HEK293 (cell line): ENCODE results near the gene PERM1.

Source experiments
- EGR2 ChIP-seq: fragments of 450-650 bp; formaldehyde crosslinking; IDR thresholded peaks from 2 replicates; pipeline ENCODE4 v1.5.1; 2016; ENCODE audit warnings: low read depth, missing biosample characterization, missing genetic modification characterization
- GLI2 ChIP-seq: fragments of 450-650 bp; formaldehyde crosslinking; IDR thresholded peaks from 2 replicates; pipeline ENCODE4; 2017; ENCODE audit warnings: missing biosample characterization, missing genetic modification characterization, low read depth, borderline replicate concordance
- GLIS1 ChIP-seq: fragments of 450-650 bp; formaldehyde crosslinking; IDR thresholded peaks from 2 replicates; pipeline ENCODE4 v1.5.1; 2016; ENCODE audit warnings: missing biosample characterization, missing genetic modification characterization
- HOXD13 ChIP-seq: sonication (generic); formaldehyde crosslinking; IDR thresholded peaks from 2 replicates; pipeline ENCODE4 v1.8.0; 2022; ENCODE audit warnings: missing genetic modification reagents, borderline replicate concordance
- MEIS1 ChIP-seq: sonication (generic); formaldehyde crosslinking; IDR thresholded peaks from 2 replicates; pipeline ENCODE4 v1.8.1; 2022; ENCODE audit warnings: missing genetic modification reagents, mild to moderate bottlenecking, borderline replicate concordance
- SP3 ChIP-seq: fragments of 450-650 bp; formaldehyde crosslinking; IDR thresholded peaks from 2 replicates; pipeline ENCODE4 v1.5.1; 2016; ENCODE audit warnings: missing biosample characterization, missing genetic modification characterization
- ZBTB8A ChIP-seq: fragments of 450-650 bp; formaldehyde crosslinking; IDR thresholded peaks from 2 replicates; pipeline ENCODE4 v1.5.1; 2016; ENCODE audit warnings: missing biosample characterization, missing genetic modification characterization
- ZNF133 ChIP-seq: fragments of 450-650 bp; formaldehyde crosslinking; IDR thresholded peaks from 2 replicates; pipeline ENCODE4 v1.5.1; 2016; ENCODE audit warnings: missing biosample characterization, missing genetic modification characterization
- ZNF138 ChIP-seq: fragments of 450-650 bp; formaldehyde crosslinking; IDR thresholded peaks from 2 replicates; pipeline ENCODE4 v1.5.1; 2016; ENCODE audit warnings: missing biosample characterization, missing genetic modification characterization, borderline replicate concordance
- ZNF19 ChIP-seq: fragments of 450-650 bp; formaldehyde crosslinking; IDR thresholded peaks from 2 replicates; pipeline ENCODE4; 2016; ENCODE audit warnings: missing biosample characterization, missing genetic modification characterization, low read depth
- ZNF221 ChIP-seq: fragments of 450-650 bp; formaldehyde crosslinking; IDR thresholded peaks from 2 replicates; pipeline ENCODE4 v1.5.1; 2017; ENCODE audit warnings: missing biosample characterization, missing genetic modification characterization, borderline replicate concordance
- ZNF350 ChIP-seq: fragments of 450-650 bp; formaldehyde crosslinking; IDR thresholded peaks from 2 replicates; pipeline ENCODE4 v1.5.0; 2017; ENCODE audit warnings: missing biosample characterization, mild to moderate bottlenecking, missing genetic modification characterization
- ZNF404 ChIP-seq: fragments of 450-650 bp; formaldehyde crosslinking; IDR thresholded peaks from 2 replicates; pipeline ENCODE4 v1.5.1; 2017; ENCODE audit warnings: missing biosample characterization, missing genetic modification characterization
- ZNF423 ChIP-seq: fragments of 450-650 bp; formaldehyde crosslinking; IDR thresholded peaks from 2 replicates; pipeline ENCODE4 v1.5.1; 2016; ENCODE audit warnings: missing biosample characterization, missing genetic modification characterization
- ZNF48 ChIP-seq: fragments of 450-650 bp; formaldehyde crosslinking; IDR thresholded peaks from 2 replicates; pipeline ENCODE4 v1.5.1; 2016; ENCODE audit warnings: missing biosample characterization, missing genetic modification characterization
- ZNF558 ChIP-seq: fragments of 450-650 bp; formaldehyde crosslinking; IDR thresholded peaks from 2 replicates; pipeline ENCODE4 v1.5.1; 2016; ENCODE audit warnings: missing biosample characterization, missing genetic modification characterization
- ZNF600 ChIP-seq: fragments of 450-650 bp; formaldehyde crosslinking; IDR thresholded peaks from 2 replicates; pipeline ENCODE4 v1.5.1; 2016; ENCODE audit warnings: missing biosample characterization, missing genetic modification characterization
- ZSCAN23 ChIP-seq: fragments of 450-650 bp; formaldehyde crosslinking; IDR thresholded peaks from 2 replicates; pipeline ENCODE4 v1.5.1; 2016; ENCODE audit warnings: missing biosample characterization, missing genetic modification characterization
- ZSCAN30 ChIP-seq: fragments of 450-650 bp; IDR thresholded peaks from 2 replicates; pipeline ENCODE4 v1.5.1; 2018; ENCODE audit warnings: missing biosample characterization, mild to moderate bottlenecking, missing genetic modification characterization, moderate library complexity
- ZSCAN4 ChIP-seq: fragments of 450-650 bp; formaldehyde crosslinking; IDR thresholded peaks from 2 replicates; pipeline ENCODE4 v1.5.1; 2017; ENCODE audit warnings: missing biosample characterization, missing genetic modification characterization
- TF ChIP-seq, protein P1 (sequence below): fragments of 450-650 bp; formaldehyde crosslinking; IDR thresholded peaks from 2 replicates; pipeline ENCODE4 v1.5.1; 2016; ENCODE audit warnings: missing biosample characterization, missing genetic modification characterization
- TF ChIP-seq, protein P2 (sequence below): fragments of 450-650 bp; formaldehyde crosslinking; IDR thresholded peaks from 2 replicates; pipeline ENCODE4 v1.5.1; 2016; ENCODE audit warnings: missing biosample characterization, missing genetic modification characterization, borderline replicate concordance
- TF ChIP-seq, protein P3 (sequence below): fragments of 450-650 bp; formaldehyde crosslinking; optimal IDR thresholded peaks from 2 replicates; pipeline ENCODE3; 2016; ENCODE audit warnings: missing biosample characterization, mild to moderate bottlenecking, missing genetic modification characterization
- TF ChIP-seq, protein P4 (sequence below): fragments of 450-650 bp; formaldehyde crosslinking; IDR thresholded peaks from 2 replicates; pipeline ENCODE4 v1.5.1; 2016; ENCODE audit warnings: missing biosample characterization, missing genetic modification characterization
- TF ChIP-seq, protein P5 (sequence below): fragments of 450-650 bp; formaldehyde crosslinking; IDR thresholded peaks from 2 replicates; pipeline ENCODE4 v1.5.1; 2016; ENCODE audit warnings: missing biosample characterization, missing genetic modification characterization
- TF ChIP-seq, protein P6 (sequence below): fragments of 450-650 bp; formaldehyde crosslinking; IDR thresholded peaks from 2 replicates; pipeline ENCODE4 v1.5.1; 2016; ENCODE audit warnings: missing biosample characterization, missing genetic modification characterization
- TF ChIP-seq, protein P7 (sequence below): fragments of 450-650 bp; IDR thresholded peaks from 2 replicates; pipeline ENCODE4 v1.5.1; 2018; ENCODE audit warnings: missing biosample characterization, mild to moderate bottlenecking, missing genetic modification characterization

Gene PERM1

DNA sequence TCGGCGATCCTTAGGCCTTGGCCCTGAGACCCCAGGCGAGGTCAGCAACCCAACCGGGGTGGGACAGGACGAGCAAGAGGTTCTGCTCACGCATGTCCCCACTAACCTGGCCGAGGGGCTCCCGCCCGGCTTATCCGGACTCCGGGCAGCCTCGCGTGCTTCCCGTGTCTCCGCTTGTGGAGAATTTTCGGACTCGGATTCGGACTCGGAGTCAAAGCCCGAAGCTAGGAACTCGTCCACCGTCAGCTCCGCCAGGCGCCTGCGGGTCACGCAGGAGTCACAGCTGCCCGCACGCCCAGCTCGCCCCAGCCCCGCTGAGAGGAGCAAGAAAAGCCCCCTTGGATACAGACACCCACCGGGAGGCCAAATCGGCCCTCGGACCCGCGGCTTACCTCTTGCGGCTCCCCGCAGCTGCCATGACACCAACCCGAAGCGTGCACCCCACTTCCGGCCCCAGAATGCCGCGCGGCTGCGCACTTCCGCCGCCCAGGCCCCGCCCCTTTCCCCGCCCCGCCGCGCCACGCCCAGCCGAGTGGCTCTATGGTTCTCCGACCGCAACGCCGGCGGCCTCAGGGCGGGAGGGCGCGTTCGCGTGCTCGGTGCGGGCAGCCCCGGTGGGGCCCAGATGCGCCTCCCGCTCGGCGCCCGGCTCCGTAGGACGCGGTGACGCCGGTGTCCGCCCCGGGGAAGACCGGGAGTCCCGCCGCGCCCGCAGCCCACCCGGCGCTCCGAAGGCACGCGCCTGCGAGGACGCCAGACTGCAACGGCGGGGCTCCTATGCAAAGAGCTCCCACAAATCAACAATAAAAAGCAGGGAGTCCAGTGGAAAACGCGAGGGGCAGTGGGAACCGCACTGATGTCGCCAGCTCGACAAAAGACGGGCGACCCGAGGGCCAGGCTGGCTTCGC, 22.8 kb downstream of the PERM1 start, which contains the start of gene NOC2L (continued):
- TF ChIP-seq, protein P1, sequence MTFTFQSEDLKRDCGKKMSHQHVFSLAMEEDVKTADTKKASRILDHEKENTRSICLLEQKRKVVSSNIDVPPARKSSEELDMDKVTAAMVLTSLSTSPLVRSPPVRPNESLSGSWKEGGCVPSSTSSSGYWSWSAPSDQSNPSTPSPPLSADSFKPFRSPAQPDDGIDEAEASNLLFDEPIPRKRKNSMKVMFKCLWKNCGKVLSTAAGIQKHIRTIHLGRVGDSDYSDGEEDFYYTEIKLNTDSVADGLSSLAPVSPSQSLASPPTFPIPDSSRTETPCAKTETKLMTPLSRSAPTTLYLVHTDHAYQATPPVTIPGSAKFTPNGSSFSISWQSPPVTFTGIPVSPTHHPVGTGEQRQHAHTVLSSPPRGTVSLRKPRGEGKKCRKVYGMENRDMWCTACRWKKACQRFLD (tag by site-specific recombination): no peak
- TF ChIP-seq GLI2 (tag by site-specific recombination) (no peak), MEIS1 (CRISPR knock-in tag) (no peak), SP3 (peak; percentile 86), ZBTB8A (peak; percentile 54), ZNF423 (tag by site-specific recombination) (no peak), ZNF48 (tag by site-specific recombination) (no peak), ZNF404 (no peak), GLIS1 (tag by site-specific recombination) (peak; percentile 55), ZNF600 (no peak), ZSCAN4 (tag by site-specific recombination) (no peak), ZNF133 (no peak), ZNF138 (no peak), ZSCAN30 (tag by site-specific recombination) (0 out of 2 replicates have a peak, but pooled peaks have one; percentile 47), ZNF221 (no peak), EGR2 (tag by site-specific recombination) (no peak), ZNF558 (tag by site-specific recombination) (no peak), ZSCAN23 (tag by site-specific recombination) (no peak), HOXD13 (CRISPR knock-in tag) (no peak), ZNF350 (tag by site-specific recombination) (no peak), ZNF19 (tag by site-specific recombination) (no peak)
- TF ChIP-seq, protein P2, sequence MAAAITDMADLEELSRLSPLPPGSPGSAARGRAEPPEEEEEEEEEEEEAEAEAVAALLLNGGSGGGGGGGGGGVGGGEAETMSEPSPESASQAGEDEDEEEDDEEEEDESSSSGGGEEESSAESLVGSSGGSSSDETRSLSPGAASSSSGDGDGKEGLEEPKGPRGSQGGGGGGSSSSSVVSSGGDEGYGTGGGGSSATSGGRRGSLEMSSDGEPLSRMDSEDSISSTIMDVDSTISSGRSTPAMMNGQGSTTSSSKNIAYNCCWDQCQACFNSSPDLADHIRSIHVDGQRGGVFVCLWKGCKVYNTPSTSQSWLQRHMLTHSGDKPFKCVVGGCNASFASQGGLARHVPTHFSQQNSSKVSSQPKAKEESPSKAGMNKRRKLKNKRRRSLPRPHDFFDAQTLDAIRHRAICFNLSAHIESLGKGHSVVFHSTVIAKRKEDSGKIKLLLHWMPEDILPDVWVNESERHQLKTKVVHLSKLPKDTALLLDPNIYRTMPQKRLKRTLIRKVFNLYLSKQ (tag by site-specific recombination): no peak
- TF ChIP-seq, protein P3, sequence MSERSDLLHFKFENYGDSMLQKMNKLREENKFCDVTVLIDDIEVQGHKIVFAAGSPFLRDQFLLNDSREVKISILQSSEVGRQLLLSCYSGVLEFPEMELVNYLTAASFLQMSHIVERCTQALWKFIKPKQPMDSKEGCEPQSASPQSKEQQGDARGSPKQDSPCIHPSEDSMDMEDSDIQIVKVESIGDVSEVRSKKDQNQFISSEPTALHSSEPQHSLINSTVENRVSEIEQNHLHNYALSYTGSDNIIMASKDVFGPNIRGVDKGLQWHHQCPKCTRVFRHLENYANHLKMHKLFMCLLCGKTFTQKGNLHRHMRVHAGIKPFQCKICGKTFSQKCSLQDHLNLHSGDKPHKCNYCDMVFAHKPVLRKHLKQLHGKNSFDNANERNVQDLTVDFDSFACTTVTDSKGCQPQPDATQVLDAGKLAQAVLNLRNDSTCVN (tag by site-specific recombination): peak; percentile 84
- TF ChIP-seq, protein P4, sequence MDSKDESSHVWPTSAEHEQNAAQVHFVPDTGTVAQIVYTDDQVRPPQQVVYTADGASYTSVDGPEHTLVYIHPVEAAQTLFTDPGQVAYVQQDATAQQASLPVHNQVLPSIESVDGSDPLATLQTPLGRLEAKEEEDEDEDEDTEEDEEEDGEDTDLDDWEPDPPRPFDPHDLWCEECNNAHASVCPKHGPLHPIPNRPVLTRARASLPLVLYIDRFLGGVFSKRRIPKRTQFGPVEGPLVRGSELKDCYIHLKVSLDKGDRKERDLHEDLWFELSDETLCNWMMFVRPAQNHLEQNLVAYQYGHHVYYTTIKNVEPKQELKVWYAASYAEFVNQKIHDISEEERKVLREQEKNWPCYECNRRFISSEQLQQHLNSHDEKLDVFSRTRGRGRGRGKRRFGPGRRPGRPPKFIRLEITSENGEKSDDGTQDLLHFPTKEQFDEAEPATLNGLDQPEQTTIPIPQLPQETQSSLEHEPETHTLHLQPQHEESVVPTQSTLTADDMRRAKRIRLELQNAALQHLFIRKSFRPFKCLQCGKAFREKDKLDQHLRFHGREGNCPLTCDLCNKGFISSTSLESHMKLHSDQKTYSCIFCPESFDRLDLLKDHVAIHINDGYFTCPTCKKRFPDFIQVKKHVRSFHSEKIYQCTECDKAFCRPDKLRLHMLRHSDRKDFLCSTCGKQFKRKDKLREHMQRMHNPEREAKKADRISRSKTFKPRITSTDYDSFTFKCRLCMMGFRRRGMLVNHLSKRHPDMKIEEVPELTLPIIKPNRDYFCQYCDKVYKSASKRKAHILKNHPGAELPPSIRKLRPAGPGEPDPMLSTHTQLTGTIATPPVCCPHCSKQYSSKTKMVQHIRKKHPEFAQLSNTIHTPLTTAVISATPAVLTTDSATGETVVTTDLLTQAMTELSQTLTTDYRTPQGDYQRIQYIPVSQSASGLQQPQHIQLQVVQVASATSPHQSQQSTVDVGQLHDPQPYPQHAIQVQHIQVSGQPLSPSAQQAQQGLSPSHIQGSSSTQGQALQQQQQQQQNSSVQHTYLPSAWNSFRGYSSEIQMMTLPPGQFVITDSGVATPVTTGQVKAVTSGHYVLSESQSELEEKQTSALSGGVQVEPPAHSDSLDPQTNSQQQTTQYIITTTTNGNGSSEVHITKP (tag by site-specific recombination): no peak
- TF ChIP-seq, protein P5, sequence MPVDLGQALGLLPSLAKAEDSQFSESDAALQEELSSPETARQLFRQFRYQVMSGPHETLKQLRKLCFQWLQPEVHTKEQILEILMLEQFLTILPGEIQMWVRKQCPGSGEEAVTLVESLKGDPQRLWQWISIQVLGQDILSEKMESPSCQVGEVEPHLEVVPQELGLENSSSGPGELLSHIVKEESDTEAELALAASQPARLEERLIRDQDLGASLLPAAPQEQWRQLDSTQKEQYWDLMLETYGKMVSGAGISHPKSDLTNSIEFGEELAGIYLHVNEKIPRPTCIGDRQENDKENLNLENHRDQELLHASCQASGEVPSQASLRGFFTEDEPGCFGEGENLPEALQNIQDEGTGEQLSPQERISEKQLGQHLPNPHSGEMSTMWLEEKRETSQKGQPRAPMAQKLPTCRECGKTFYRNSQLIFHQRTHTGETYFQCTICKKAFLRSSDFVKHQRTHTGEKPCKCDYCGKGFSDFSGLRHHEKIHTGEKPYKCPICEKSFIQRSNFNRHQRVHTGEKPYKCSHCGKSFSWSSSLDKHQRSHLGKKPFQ (tag by site-specific recombination): no peak
- TF ChIP-seq, protein P6, sequence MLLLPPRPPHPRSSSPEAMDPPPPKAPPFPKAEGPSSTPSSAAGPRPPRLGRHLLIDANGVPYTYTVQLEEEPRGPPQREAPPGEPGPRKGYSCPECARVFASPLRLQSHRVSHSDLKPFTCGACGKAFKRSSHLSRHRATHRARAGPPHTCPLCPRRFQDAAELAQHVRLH (tag by site-specific recombination): peak; percentile 76; the same call in 1 of the 2 replicates
- TF ChIP-seq, protein P7, sequence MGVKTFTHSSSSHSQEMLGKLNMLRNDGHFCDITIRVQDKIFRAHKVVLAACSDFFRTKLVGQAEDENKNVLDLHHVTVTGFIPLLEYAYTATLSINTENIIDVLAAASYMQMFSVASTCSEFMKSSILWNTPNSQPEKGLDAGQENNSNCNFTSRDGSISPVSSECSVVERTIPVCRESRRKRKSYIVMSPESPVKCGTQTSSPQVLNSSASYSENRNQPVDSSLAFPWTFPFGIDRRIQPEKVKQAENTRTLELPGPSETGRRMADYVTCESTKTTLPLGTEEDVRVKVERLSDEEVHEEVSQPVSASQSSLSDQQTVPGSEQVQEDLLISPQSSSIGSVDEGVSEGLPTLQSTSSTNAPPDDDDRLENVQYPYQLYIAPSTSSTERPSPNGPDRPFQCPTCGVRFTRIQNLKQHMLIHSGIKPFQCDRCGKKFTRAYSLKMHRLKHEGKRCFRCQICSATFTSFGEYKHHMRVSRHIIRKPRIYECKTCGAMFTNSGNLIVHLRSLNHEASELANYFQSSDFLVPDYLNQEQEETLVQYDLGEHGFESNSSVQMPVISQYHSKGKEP (tag by site-specific recombination): no peak
